CD14-positive monocyte (primary cell): ENCODE results near the gene TCTN3. TPM values are rescaled to one million over a fixed set of nuclear protein-coding genes. Genes with fewer than 3 reads are reported as not detected.

ENCODE experiments used
- DNase-seq, 3 donors: peaks; one replicate each; pipeline ENCODE4 v3.0.0-alpha.2; 2011 to 2022
- H2AFZ ChIP-seq: 2 replicates; pipeline ENCODE4 v1.6.0; 2012; ENCODE audit warnings: mild to moderate bottlenecking, low read depth, low read length, inconsistent platforms; ENCODE audit not compliant: insufficient read depth, poor library complexity, severe bottlenecking
- H3K27ac ChIP-seq, 2 donors: 1 replicate in 1 of 2; 2 replicates in 1 of 2; pipeline ENCODE4 v1.5.1; 2012 to 2013; ENCODE audit warnings: low read length in 2 of 2, control low read depth in 1 of 2, inconsistent platforms in 1 of 2, low read depth in 1 of 2, mild to moderate bottlenecking in 1 of 2
- H3K27me3 ChIP-seq, 2 donors: one replicate each; pipeline versions ENCODE4 v1.6.0 to v1.6.1; 2011 to 2013; ENCODE audit warnings: low read length in 2 of 2; ENCODE audit not compliant: control insufficient read depth in 2 of 2, insufficient read depth in 2 of 2
- H3K36me3 ChIP-seq, 2 donors: replicated peaks in 1 of 2; 1 replicate in 1 of 2; 2 replicates in 1 of 2; pipeline versions ENCODE4 v1.5.1 to v1.6.1; 2012 to 2013; ENCODE audit warnings: low read length in 2 of 2, control low read depth in 1 of 2, inconsistent platforms in 1 of 2, mild to moderate bottlenecking in 1 of 2; ENCODE audit not compliant: insufficient read depth in 2 of 2, control insufficient read depth in 1 of 2
- H3K4me1 ChIP-seq, 2 donors: 1 replicate in 1 of 2; 2 replicates in 1 of 2; pipeline versions ENCODE4 v1.5.1 to v1.6.1; 2012 to 2013; ENCODE audit warnings: low read length in 2 of 2, control low read depth in 1 of 2, inconsistent platforms in 1 of 2, mild to moderate bottlenecking in 1 of 2, moderate library complexity in 1 of 2; ENCODE audit not compliant: insufficient read depth in 2 of 2, control insufficient read depth in 1 of 2
- H3K4me2 ChIP-seq: replicated peaks from 2 replicates; pipeline ENCODE3; 2012; ENCODE audit warnings: low read length, moderate library complexity, mild to moderate bottlenecking; ENCODE audit not compliant: poor library complexity, severe bottlenecking; ENCODE audit errors: extremely low read depth
- H3K4me3 ChIP-seq, 3 experiments: fragments of 200-600 bp in 1 of 3; sonication (generic) in 1 of 3; replicated peaks in 1 of 3; 1 replicate in 2 of 3; 2 replicates in 1 of 3; pipeline ENCODE4 v1.5.1; 2011 to 2013; ENCODE audit warnings: low read length in 3 of 3, mild to moderate bottlenecking in 3 of 3, control low read depth in 2 of 3, low read depth in 2 of 3, inconsistent platforms in 1 of 3, moderate library complexity in 1 of 3
- H3K79me2 ChIP-seq: 2 replicates; pipeline ENCODE4 v1.6.0; 2012; ENCODE audit warnings: mild to moderate bottlenecking, control low read depth, inconsistent platforms, low read length, moderate library complexity; ENCODE audit not compliant: insufficient read depth
- H3K9ac ChIP-seq: 2 replicates; pipeline ENCODE4 v1.6.0; 2017; ENCODE audit warnings: low read length, mild to moderate bottlenecking; ENCODE audit not compliant: insufficient read depth, poor library complexity, severe bottlenecking
- H3K9me3 ChIP-seq, 2 donors: replicated peaks in 1 of 2; 1 replicate in 1 of 2; 2 replicates in 1 of 2; pipeline versions ENCODE4 v1.5.1 to v1.6.1; 2012 to 2013; ENCODE audit warnings: low read length in 2 of 2, control low read depth in 1 of 2; ENCODE audit not compliant: control insufficient read depth in 1 of 2, insufficient read depth in 1 of 2
- H4K20me1 ChIP-seq: 2 replicates; pipeline ENCODE4 v1.6.0; 2012; ENCODE audit warnings: mild to moderate bottlenecking, low read length, control low read depth, moderate library complexity; ENCODE audit not compliant: insufficient read depth
- H3K27ac Mint-ChIP-seq, 7 donors: one replicate each; pipeline ENCODE4 v1.8.0; 2020; ENCODE audit warnings: mild to moderate bottlenecking in 7 of 7, mixed read lengths in 7 of 7, moderate library complexity in 6 of 7, inconsistent platforms in 2 of 7
- H3K27me3 Mint-ChIP-seq, 3 donors: one replicate each; pipeline ENCODE4 v1.8.0; 2021 to 2022; ENCODE audit warnings: low read depth in 3 of 3, mild to moderate bottlenecking in 3 of 3, mixed read lengths in 3 of 3, moderate library complexity in 3 of 3, inconsistent platforms in 1 of 3
- H3K36me3 Mint-ChIP-seq, 2 donors: one replicate each; pipeline ENCODE4 v1.8.0; 2020; ENCODE audit warnings: mixed read lengths in 2 of 2, inconsistent platforms in 1 of 2, mild to moderate bottlenecking in 1 of 2
- H3K4me1 Mint-ChIP-seq: one replicate; pipeline ENCODE4 v1.8.0; 2020; ENCODE audit warnings: mild to moderate bottlenecking, mixed read lengths
- H3K4me3 Mint-ChIP-seq, 2 donors: one replicate each; pipeline ENCODE4 v1.8.0; 2020; ENCODE audit warnings: mild to moderate bottlenecking in 2 of 2, mixed read lengths in 2 of 2, moderate library complexity in 1 of 2
- H3K9me3 Mint-ChIP-seq, 7 donors: one replicate each; pipeline ENCODE4 v1.8.0; 2020 to 2022; ENCODE audit warnings: mixed read lengths in 7 of 7, mild to moderate bottlenecking in 6 of 7, moderate library complexity in 6 of 7, inconsistent platforms in 2 of 7
- WGBS: methylation state at CpG from one replicate; pipeline ENCODE4 v1.1.5; 2013; ENCODE audit warnings: missing lambda C conversion rate; ENCODE audit not compliant: insufficient coverage; 5-methylcytosine and 5-hydroxymethylcytosine counted together
- intact Hi-C, 2 donors: fragments of 100-400 bp; cut with micrococcal nuclease; formaldehyde crosslinking; loops; one replicate each; pipeline versions ENCODE4 v1.15.0 to v1.15.1; 2023
- polyA plus RNA-seq, 3 donors: library from polyadenylated mRNA; depleted of rRNA in 1 of 3; unstranded in 2 of 3; stranded (reverse) in 1 of 3; fragments of 300-500 nt in 2 of 3; fragments of >200 nt in 1 of 3; fragmentation: Illumina TruSeq in 2 of 3; gene quantifications; 1 replicate in 2 of 3; 2 replicates in 1 of 3; pipeline ENCODE4 v1.2.3, GENCODE V29; 2012 to 2021
- TF ChIP-seq, protein P1 (sequence below): fragments of 200-600 bp; IDR thresholded peaks from one replicate; pipeline ENCODE4 v1.8.0; 2022; ENCODE audit warnings: antibody characterized with exemption, mild to moderate bottlenecking

The TCTN3 gene
- polyA plus RNA-seq, 3 donors, result 8.5 to 23.1 (median 14.4) TPM

DNA sequence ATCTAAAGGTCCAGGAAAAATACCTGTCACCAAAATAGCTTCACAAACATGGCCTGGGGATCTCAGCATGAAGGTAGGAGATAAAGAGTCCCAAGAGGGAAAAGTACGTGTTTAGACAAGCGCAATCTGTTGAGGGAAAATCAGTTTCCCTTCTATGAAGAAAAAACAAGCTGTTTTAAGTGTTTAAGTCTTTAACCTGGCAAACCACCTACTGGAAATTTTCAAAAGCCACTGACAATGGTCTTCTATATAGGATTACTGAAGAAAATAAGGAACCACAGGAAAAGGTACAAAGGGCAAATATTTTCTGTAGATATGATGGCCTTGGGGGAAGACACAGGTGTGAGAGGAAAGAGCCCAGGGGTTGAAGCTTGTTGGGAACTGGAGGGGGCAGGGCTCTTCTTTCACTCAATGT, 58.4 kb downstream of the TCTN3 start:
- no peak overlapping the region for H3K4me2 ChIP-seq
- H2AFZ ChIP-seq, result no peak overlapping the region
- peaks cover 46 to 80% of the 10 kb centered on the region in 2 donors for H3K36me3 Mint-ChIP-seq
- intact Hi-C loops, result no loop called here
- H3K4me3 Mint-ChIP-seq, result no peak overlapping the region
- H3K4me1 Mint-ChIP-seq, result no peaks in the 10 kb centered on the region
- DNase-seq, result no peak
- no peaks in the 10 kb centered on the region for H3K27me3 ChIP-seq
- no peaks in the 10 kb centered on the region for H4K20me1 ChIP-seq
- H3K9ac ChIP-seq, result no peak overlapping the region
- no peaks in the 10 kb centered on the region for H3K9me3 Mint-ChIP-seq
- no CpG with 5 or more reads among the region's 2 CpGs for WGBS
- no peaks in the 10 kb centered on the region for H3K9me3 ChIP-seq
- peaks cover 17 to 52% of the 10 kb centered on the region in 2 donors for H3K36me3 ChIP-seq
- no peaks in the 10 kb centered on the region for H3K4me1 ChIP-seq
- peaks cover 0 to 1% (median 0%) of the 10 kb centered on the region in 3 donors for H3K27me3 Mint-ChIP-seq
- no peaks in the 10 kb centered on the region for H3K79me2 ChIP-seq
- H3K4me3 ChIP-seq, result no peak overlapping the region
- no peak overlapping the region for H3K27ac ChIP-seq
- TF ChIP-seq, protein P1, sequence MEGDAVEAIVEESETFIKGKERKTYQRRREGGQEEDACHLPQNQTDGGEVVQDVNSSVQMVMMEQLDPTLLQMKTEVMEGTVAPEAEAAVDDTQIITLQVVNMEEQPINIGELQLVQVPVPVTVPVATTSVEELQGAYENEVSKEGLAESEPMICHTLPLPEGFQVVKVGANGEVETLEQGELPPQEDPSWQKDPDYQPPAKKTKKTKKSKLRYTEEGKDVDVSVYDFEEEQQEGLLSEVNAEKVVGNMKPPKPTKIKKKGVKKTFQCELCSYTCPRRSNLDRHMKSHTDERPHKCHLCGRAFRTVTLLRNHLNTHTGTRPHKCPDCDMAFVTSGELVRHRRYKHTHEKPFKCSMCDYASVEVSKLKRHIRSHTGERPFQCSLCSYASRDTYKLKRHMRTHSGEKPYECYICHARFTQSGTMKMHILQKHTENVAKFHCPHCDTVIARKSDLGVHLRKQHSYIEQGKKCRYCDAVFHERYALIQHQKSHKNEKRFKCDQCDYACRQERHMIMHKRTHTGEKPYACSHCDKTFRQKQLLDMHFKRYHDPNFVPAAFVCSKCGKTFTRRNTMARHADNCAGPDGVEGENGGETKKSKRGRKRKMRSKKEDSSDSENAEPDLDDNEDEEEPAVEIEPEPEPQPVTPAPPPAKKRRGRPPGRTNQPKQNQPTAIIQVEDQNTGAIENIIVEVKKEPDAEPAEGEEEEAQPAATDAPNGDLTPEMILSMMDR, result no peak
- H3K27ac Mint-ChIP-seq, result no peak overlapping the region

DNA sequence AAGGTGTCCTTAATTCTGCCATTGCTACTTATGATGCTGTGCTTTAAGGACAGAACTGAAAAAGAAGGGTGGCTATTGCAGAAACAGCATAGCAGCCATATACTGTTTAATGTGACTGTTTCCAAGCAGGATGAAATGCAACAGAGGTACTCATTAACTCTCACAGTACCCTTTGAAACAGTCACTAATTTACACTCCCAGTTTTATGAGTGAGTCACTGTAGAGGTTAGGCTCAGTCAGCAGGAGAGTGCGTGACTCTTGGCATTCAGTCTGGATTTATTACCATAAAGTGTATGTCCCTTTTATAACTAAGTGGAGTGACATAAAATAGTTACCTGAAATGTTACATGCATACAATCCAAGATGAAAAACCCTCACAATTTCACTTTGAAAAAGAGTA, 64.9 kb downstream of the TCTN3 start:
- H2AFZ ChIP-seq, result no peak overlapping the region
- H3K27ac ChIP-seq, result no peak overlapping the region
- TF ChIP-seq, protein P1, result no peak
- H3K9me3 ChIP-seq, result no peaks in the 10 kb centered on the region
- WGBS, result no CpG with 5 or more reads among the region's 1 CpG
- H4K20me1 ChIP-seq, result no peaks in the 10 kb centered on the region
- no peak overlapping the region for H3K4me2 ChIP-seq
- H3K4me3 ChIP-seq, result no peak overlapping the region
- Mint-ChIP-seq H3K27ac (no peak overlapping the region), H3K36me3 (peaks cover 40 to 67% of the 10 kb centered on the region in 2 donors), H3K4me3 (no peak overlapping the region), H3K4me1 (peaks cover 6% of the 10 kb centered on the region), H3K9me3 (no peaks in the 10 kb centered on the region), H3K27me3 (no peaks in the 10 kb centered on the region)
- DNase-seq, result no peak
- no peaks in the 10 kb centered on the region for H3K4me1 ChIP-seq
- no peak overlapping the region for H3K9ac ChIP-seq
- intact Hi-C loops, result no loop called here
- no peaks in the 10 kb centered on the region for H3K27me3 ChIP-seq
- H3K36me3 ChIP-seq, result peaks cover 15 to 60% of the 10 kb centered on the region in 2 donors
- no peaks in the 10 kb centered on the region for H3K79me2 ChIP-seq
